ENCODE results near the gene CHKB.

GRCh38 chr22:50600967-50601668, 18.5 kb upstream of the CHKB start:
- TF ChIP-seq EZH2 (IDR thresholded peaks at IDR 0.05) (no peak), POLR2AphosphoS5 (IDR thresholded peaks at IDR 0.05; ENCODE audit: borderline replicate concordance, low read depth, low read length) (no peak)

All from SK-N-MC (cell line).